ENCODE results near the gene SPACA9. TPM values are rescaled to one million over a fixed set of nuclear protein-coding genes. Genes with fewer than 3 reads are reported as not detected.

SPACA9 gene
- total and polyA plus RNA-seq, 3 experiments from 2014 or later = 1.4 to 2.8 (median 2.6) TPM

- POLR2A ChIA-PET = no interaction called here
These were observed 36.3 kb upstream of the SPACA9 start for GRCh38 chr9:132842124-132843044.

GRCh38 chr9:132846109-132846917 lies 32.4 kb upstream of the SPACA9 start:
- no peak overlapping the region for H3K4me3 ChIP-seq (ENCODE audit: low read length)
- H3K36me3 ChIP-seq (ENCODE audit: insufficient read depth, low read length) = no peaks in the 10 kb centered on the region
- Mint-ChIP-seq H3K9me3 (no peaks in the 10 kb centered on the region), H3K27me3 (peaks cover 0 to 6% of the 10 kb centered on the region in 2 donors), H3K27ac (no peak overlapping the region), H3K4me3 (no peak overlapping the region), H3K36me3 (no peaks in the 10 kb centered on the region), H3K4me1 (peaks cover 0 to 9% (median 6%) of the 10 kb centered on the region in 3 donors)
- no peak overlapping the region for H3K27ac ChIP-seq (ENCODE audit: low read depth, low read length)
- ChIA-PET POLR2A (no interaction called here), CTCF (interaction anchor here (0.7 to 1.1 kb wide), 2 partner anchors 55 to 131 kb away, joined by 3 to 4 read pairs; no protein-coding TSS in a partner anchor)
- H3K9me3 ChIP-seq (ENCODE audit: low read length) = no peaks in the 10 kb centered on the region
- no peaks in the 10 kb centered on the region for H3K4me1 ChIP-seq (ENCODE audit: insufficient read depth, low read length)
- H3K27me3 ChIP-seq (ENCODE audit: insufficient read depth, low read length, poor library complexity, severe bottlenecking) = no peaks in the 10 kb centered on the region
- DNase-seq = no peak

More at GRCh38 chr9:132842124-132843044, 36.3 kb upstream of the SPACA9 start:
- Mint-ChIP-seq H3K36me3 (no peaks in the 10 kb centered on the region), H3K27me3 (peaks cover 4 to 6% of the 10 kb centered on the region in 2 donors), H3K27ac (peak overlapping the region in 1 of 8 donors; percentile 51), H3K9me3 (no peaks in the 10 kb centered on the region), H3K4me1 (no peaks in the 10 kb centered on the region), H3K4me3 (no peak overlapping the region)
- CTCF ChIA-PET = no interaction called here
- Histone ChIP-seq H3K9me3 (ENCODE audit: low read length) (no peaks in the 10 kb centered on the region), H3K27me3 (ENCODE audit: insufficient read depth, low read length, poor library complexity, severe bottlenecking) (no peaks in the 10 kb centered on the region), H3K4me1 (ENCODE audit: insufficient read depth, low read length) (no peaks in the 10 kb centered on the region), H3K27ac (ENCODE audit: low read depth, low read length) (no peak overlapping the region), H3K36me3 (ENCODE audit: insufficient read depth, low read length) (no peaks in the 10 kb centered on the region), H3K4me3 (ENCODE audit: low read length) (no peak overlapping the region)
- DNase-seq = no peak

DNA sequence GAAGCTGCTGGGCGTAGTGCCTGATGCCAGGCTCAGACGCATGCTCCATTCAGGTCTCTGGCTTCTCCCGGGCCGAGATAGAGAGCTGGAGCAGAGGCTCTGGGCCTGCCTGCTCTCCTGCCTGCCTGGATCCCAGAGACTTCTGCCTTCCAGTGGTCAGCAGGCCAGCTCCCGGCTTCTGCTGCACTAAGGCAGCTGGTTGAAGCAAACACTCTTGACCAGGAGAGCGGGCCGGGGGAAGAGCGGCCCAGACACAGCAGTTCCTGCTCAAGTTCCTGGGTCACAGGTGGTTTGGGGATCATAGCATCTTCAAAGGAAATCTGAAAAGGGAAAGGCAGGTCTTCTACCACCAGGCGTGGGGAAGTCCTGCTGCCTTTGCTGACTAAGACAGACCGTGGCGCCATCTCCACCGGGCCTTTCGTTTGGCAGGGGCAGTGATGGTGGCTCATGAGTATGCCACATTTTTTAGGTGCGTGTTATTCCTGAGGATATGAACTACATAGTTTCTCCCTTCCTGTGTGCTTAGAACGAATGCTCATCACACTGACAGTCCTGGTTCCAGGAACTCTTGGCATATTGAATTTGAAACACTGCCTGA lies 31.7 kb upstream of the SPACA9 start:
- H3K36me3 Mint-ChIP-seq = no peaks in the 10 kb centered on the region
- no peaks in the 10 kb centered on the region for H3K36me3 ChIP-seq (ENCODE audit: insufficient read depth, low read length)
- ChIA-PET CTCF (interaction anchor here (1.1 kb wide), 1 partner anchor 131 kb away, joined by 3 read pairs; no protein-coding TSS in a partner anchor), POLR2A (no interaction called here)
- H3K27me3 ChIP-seq (ENCODE audit: insufficient read depth, low read length, poor library complexity, severe bottlenecking) = no peaks in the 10 kb centered on the region
- H3K4me1 ChIP-seq (ENCODE audit: insufficient read depth, low read length) = no peaks in the 10 kb centered on the region
- no peak for DNase-seq
- no peak overlapping the region for H3K27ac ChIP-seq (ENCODE audit: low read depth, low read length)
- H3K4me1 Mint-ChIP-seq = peaks cover 0 to 9% (median 6%) of the 10 kb centered on the region in 3 donors
- peaks cover 5 to 6% of the 10 kb centered on the region in 2 donors for H3K27me3 Mint-ChIP-seq
- H3K9me3 ChIP-seq (ENCODE audit: low read length) = no peaks in the 10 kb centered on the region
- H3K9me3 Mint-ChIP-seq = no peaks in the 10 kb centered on the region
- no peak overlapping the region for H3K4me3 ChIP-seq (ENCODE audit: low read length)
- H3K4me3 Mint-ChIP-seq = no peak overlapping the region
- H3K27ac Mint-ChIP-seq = no peak overlapping the region

- DNase-seq = no peak
- H3K4me3 ChIP-seq (ENCODE audit: low read length) = no peak overlapping the region
These were observed 29.5 kb upstream of the SPACA9 start for GRCh38 chr9:132849185-132849706.

GRCh38 chr9:132853482-132853881 lies 25.2 kb upstream of the SPACA9 start:
- Mint-ChIP-seq H3K27me3 (peaks cover 8 to 28% of the 10 kb centered on the region in 2 donors), H3K36me3 (no peaks in the 10 kb centered on the region)
- CTCF ChIA-PET = no interaction called here

More at GRCh38 chr9:132849185-132849706, 29.5 kb upstream of the SPACA9 start:
- peak overlapping the region in 2 of 8 donors; percentile 23 to 50 for H3K27ac Mint-ChIP-seq
- no peak overlapping the region for H3K27ac ChIP-seq (ENCODE audit: low read depth, low read length)
- no peaks in the 10 kb centered on the region for H3K36me3 ChIP-seq (ENCODE audit: insufficient read depth, low read length)
- CTCF ChIA-PET = interaction anchor here (0.7 to 1.4 kb wide), 4 partner anchors 24 to 331 kb away, joined by 3 to 4 read pairs (median 3); no protein-coding TSS in a partner anchor
- peaks cover 0 to 9% (median 6%) of the 10 kb centered on the region in 3 donors for H3K4me1 Mint-ChIP-seq
- H3K27me3 Mint-ChIP-seq = peaks cover 4 to 8% of the 10 kb centered on the region in 2 donors
- POLR2A ChIA-PET = no interaction called here
- no peaks in the 10 kb centered on the region for H3K4me1 ChIP-seq (ENCODE audit: insufficient read depth, low read length)
- no peaks in the 10 kb centered on the region for H3K9me3 ChIP-seq (ENCODE audit: low read length)
- no peaks in the 10 kb centered on the region for H3K27me3 ChIP-seq (ENCODE audit: insufficient read depth, low read length, poor library complexity, severe bottlenecking)
- H3K9me3 Mint-ChIP-seq = no peaks in the 10 kb centered on the region
- no peaks in the 10 kb centered on the region for H3K36me3 Mint-ChIP-seq
- H3K4me3 Mint-ChIP-seq = peak overlapping the region in 5 of 7 donors; percentile 39 to 56 (median 47)

DNA sequence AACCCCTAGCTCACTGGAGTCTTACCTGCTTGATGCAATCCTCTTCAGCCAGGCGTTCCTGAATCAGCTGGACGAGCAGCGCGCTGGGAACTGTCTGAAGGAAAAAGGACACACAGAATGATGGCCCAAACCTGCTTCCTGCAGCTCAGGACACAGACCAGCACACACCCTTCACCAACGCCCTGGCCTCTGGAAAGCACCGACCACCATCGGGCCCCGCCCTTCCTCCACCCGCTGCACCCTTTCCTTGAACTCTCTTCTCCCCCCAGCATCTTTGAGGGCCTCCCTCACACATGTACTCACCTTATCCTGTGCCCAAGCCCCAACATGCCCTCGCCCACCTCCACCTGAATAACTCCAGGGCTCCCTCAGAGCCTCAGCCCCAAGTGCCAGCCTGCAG lies 23.9 kb upstream of the SPACA9 start:
- Histone ChIP-seq H3K36me3 (ENCODE audit: insufficient read depth, low read length) (no peaks in the 10 kb centered on the region), H3K4me1 (ENCODE audit: insufficient read depth, low read length) (no peaks in the 10 kb centered on the region), H3K27ac (ENCODE audit: low read depth, low read length) (no peak overlapping the region), H3K27me3 (ENCODE audit: insufficient read depth, low read length, poor library complexity, severe bottlenecking) (no peaks in the 10 kb centered on the region), H3K9me3 (ENCODE audit: low read length) (no peaks in the 10 kb centered on the region), H3K4me3 (ENCODE audit: low read length) (no peak overlapping the region)
- no peaks in the 10 kb centered on the region for H3K9me3 Mint-ChIP-seq
- peaks cover 6 to 8% (median 6%) of the 10 kb centered on the region in 3 donors for H3K4me1 Mint-ChIP-seq
- H3K27ac Mint-ChIP-seq = peak overlapping the region in 1 of 8 donors; percentile 63
- CTCF ChIA-PET = no interaction called here
- no peak overlapping the region for H3K4me3 Mint-ChIP-seq
- no peaks in the 10 kb centered on the region for H3K36me3 Mint-ChIP-seq
- no peak for DNase-seq
- POLR2A ChIA-PET = no interaction called here
- peaks cover 10 to 35% of the 10 kb centered on the region in 2 donors for H3K27me3 Mint-ChIP-seq

More at GRCh38 chr9:132853482-132853881, 25.2 kb upstream of the SPACA9 start:
- DNase-seq = no peak
- H3K4me1 Mint-ChIP-seq = peaks cover 6 to 13% (median 6%) of the 10 kb centered on the region in 3 donors
- H3K4me3 Mint-ChIP-seq = no peak overlapping the region
- Histone ChIP-seq H3K9me3 (ENCODE audit: low read length) (no peaks in the 10 kb centered on the region), H3K4me1 (ENCODE audit: insufficient read depth, low read length) (no peaks in the 10 kb centered on the region), H3K36me3 (ENCODE audit: insufficient read depth, low read length) (no peaks in the 10 kb centered on the region), H3K4me3 (ENCODE audit: low read length) (no peak overlapping the region), H3K27me3 (ENCODE audit: insufficient read depth, low read length, poor library complexity, severe bottlenecking) (no peaks in the 10 kb centered on the region), H3K27ac (ENCODE audit: low read depth, low read length) (no peak overlapping the region)
- POLR2A ChIA-PET = no interaction called here
- no peaks in the 10 kb centered on the region for H3K9me3 Mint-ChIP-seq
- H3K27ac Mint-ChIP-seq = no peak overlapping the region

DNA sequence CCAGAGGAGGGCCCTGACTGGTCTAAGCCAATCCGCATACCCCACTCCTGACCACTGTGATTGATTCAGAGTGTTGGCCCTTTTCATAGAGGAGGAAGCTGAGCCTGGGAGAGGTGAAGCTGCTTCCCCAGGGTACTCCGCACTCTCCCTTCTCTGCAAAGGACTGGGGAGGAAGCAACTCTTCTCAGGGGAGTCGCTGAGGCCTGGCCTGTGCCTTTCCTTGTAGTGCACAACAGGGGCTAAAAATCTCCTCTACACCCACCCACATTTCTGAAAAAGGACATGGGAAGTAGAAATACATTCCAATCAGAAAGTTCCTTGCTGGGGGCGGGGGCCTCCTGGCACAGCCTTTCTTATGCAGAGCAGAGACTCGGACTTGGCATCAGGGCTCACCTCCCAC lies 22.8 kb upstream of the SPACA9 start:
- H3K27ac Mint-ChIP-seq = no peak overlapping the region
- H3K27ac ChIP-seq (ENCODE audit: low read depth, low read length) = no peak overlapping the region
- peaks cover 10 to 40% of the 10 kb centered on the region in 2 donors for H3K27me3 Mint-ChIP-seq
- ChIA-PET CTCF (no interaction called here), POLR2A (no interaction called here)
- peak overlapping the region in 1 of 7 donors; percentile 69 for H3K4me3 Mint-ChIP-seq
- H3K36me3 Mint-ChIP-seq = no peaks in the 10 kb centered on the region
- H3K36me3 ChIP-seq (ENCODE audit: insufficient read depth, low read length) = no peaks in the 10 kb centered on the region
- no peak overlapping the region for H3K4me3 ChIP-seq (ENCODE audit: low read length)
- no peaks in the 10 kb centered on the region for H3K9me3 Mint-ChIP-seq
- peaks cover 2 to 6% (median 5%) of the 10 kb centered on the region in 3 donors for H3K4me1 Mint-ChIP-seq
- no peak for DNase-seq
- no peaks in the 10 kb centered on the region for H3K4me1 ChIP-seq (ENCODE audit: insufficient read depth, low read length)
- H3K27me3 ChIP-seq (ENCODE audit: insufficient read depth, low read length, poor library complexity, severe bottlenecking) = no peaks in the 10 kb centered on the region
- no peaks in the 10 kb centered on the region for H3K9me3 ChIP-seq (ENCODE audit: low read length)

Measured in CD8-positive, alpha-beta memory T cell (primary cell).